H1 (cell line): ENCODE measurements around the gene TMED4. TPM values are rescaled to one million over a fixed set of nuclear protein-coding genes. Genes with fewer than 3 reads are reported as not detected.

Experiments
- HDAC2 ChIP-seq, 2 experiments: fragments of 300-600 bp in 1 of 2; sonication (generic) in 1 of 2; IDR thresholded peaks; 2 replicates each; pipeline ENCODE4 v1.6.1; 2011 to 2012; ENCODE audit warnings: low read depth in 2 of 2, low read length in 2 of 2, mild to moderate bottlenecking in 2 of 2, moderate library complexity in 2 of 2, borderline replicate concordance in 1 of 2, inconsistent platforms in 1 of 2
- SIX5 ChIP-seq: IDR thresholded peaks from 2 replicates; pipeline ENCODE4 v1.6.1; 2011; ENCODE audit warnings: mild to moderate bottlenecking, low read depth, low read length
- TAF7 ChIP-seq: optimal IDR thresholded peaks from 2 replicates; pipeline ENCODE3; 2011; ENCODE audit warnings: low read depth, mild to moderate bottlenecking, inconsistent platforms, low read length, moderate library complexity, borderline replicate concordance
- polyA plus RNA-seq, 7 experiments: library from polyadenylated mRNA; depleted of rRNA in 3 of 7; stranded (reverse) in 5 of 7; unstranded in 2 of 7; fragments of >200 nt in 5 of 7; fragments of 200-250 nt in 2 of 7; gene quantifications; 1 replicate in 5 of 7; 2 replicates in 1 of 7; 4 replicates in 1 of 7; pipeline versions ENCODE4 v1.2.1 to v1.2.3, GENCODE V29; 2011 to 2013; ENCODE audit warnings: missing spikeins in 2 of 7, mixed read lengths in 2 of 7
- total RNA-seq: library from RNA; stranded (reverse); fragmentation: NEBNext Ultra II Directional; extraction: Animal tissue kit (Norgen Biotek cat#: 25700); gene quantifications from 2 replicates; pipeline ENCODE4 v1.2.1, GENCODE V29; 2021
- TF ChIP-seq, protein P1 (sequence below): IDR thresholded peaks from 2 replicates; pipeline ENCODE4 v1.6.1; 2011; ENCODE audit warnings: low read length, improper control_type of control experiment

TMED4 gene
- total and polyA plus RNA-seq, 2 of the 8 experiments (the other 6 are each of a cell fraction or from before 2014, with no cell fraction given), result 44.9 to 76.7 TPM

DNA sequence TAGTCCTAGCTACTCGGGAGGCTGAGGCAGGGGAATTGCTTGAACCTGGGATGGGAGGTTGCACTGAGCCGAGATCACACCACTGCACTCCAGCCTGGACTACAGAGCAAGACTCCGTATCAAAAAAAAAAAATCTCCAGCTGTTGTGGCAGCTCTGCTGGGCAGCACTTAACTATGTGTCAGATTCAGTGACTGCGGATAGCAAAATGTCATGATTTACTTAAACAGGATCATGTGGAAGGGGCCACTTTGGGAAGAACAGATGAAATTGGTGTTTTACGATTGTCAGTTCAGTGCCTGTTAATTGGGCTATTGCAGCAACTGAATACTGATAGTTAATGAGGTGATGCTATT is 39.7 kb upstream of the TMED4 start (continued):
- TF ChIP-seq SIX5 (no peak), HDAC2 (IDR thresholded peaks at IDR 0.05; ENCODE audit: borderline replicate concordance in 1 of 2, low read depth in 2 of 2, low read length in 2 of 2) (no peak), TAF7 (no peak)
- TF ChIP-seq, protein P1, sequence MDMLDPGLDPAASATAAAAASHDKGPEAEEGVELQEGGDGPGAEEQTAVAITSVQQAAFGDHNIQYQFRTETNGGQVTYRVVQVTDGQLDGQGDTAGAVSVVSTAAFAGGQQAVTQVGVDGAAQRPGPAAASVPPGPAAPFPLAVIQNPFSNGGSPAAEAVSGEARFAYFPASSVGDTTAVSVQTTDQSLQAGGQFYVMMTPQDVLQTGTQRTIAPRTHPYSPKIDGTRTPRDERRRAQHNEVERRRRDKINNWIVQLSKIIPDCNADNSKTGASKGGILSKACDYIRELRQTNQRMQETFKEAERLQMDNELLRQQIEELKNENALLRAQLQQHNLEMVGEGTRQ, result no peak
